Measurements from ENCODE around the gene SCIMP. TPM values are rescaled to one million over a fixed set of nuclear protein-coding genes. Genes with fewer than 3 reads are reported as not detected.
A peak's percentile ranks its signal among the peaks of the same experiment; 100 is the strongest.

The SCIMP gene
- total and polyA plus RNA-seq, 12 donors: 0.11 to 9.7 (median 0.73) TPM

DNA sequence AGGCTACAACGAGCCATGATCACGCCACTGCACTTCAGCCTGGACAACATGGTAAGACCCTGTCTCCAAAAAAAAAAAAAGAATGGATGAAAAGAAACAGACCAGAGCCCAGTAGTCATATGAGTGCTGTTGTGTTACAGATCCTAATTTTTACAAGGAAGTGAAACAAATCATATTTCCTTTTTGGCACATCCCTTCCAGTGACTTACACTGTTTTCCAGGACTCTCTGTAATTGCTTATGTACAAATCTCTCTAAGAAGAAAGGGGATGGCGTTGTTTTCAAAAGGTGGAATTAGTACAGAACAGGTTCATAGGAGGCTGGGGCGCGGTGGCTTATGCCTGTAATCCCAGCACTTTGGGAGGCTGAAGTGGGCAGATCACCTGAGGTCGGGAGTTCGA lies 23.2 kb downstream of the SCIMP start:
- Histone ChIP-seq H3K4me1 (peaks cover 0 to 23% (median 0%) of the 10 kb centered on the region in 9 donors), H3K27ac (peak overlapping the region in 1 of 10 donors; percentile 68), H3K4me3 (no peak overlapping the region), H3K9me3 (no peaks in the 10 kb centered on the region), H3K27me3 (no peaks in the 10 kb centered on the region), H3K36me3 (peaks cover 0 to 51% (median 14%) of the 10 kb centered on the region in 9 donors)
- intact Hi-C loops (cut with DNase I): no loop called here
- ATAC-seq (peak in 5 of 8 donors; percentile 24 to 58 (median 50)), DNase-seq (no peak)
- 92 to 95% methylated on average over 7 of the region's 7 CpGs for WGBS, 2 donors
- TF ChIP-seq CTCF (IDR thresholded peaks at IDR 0.05): no peak

DNA sequence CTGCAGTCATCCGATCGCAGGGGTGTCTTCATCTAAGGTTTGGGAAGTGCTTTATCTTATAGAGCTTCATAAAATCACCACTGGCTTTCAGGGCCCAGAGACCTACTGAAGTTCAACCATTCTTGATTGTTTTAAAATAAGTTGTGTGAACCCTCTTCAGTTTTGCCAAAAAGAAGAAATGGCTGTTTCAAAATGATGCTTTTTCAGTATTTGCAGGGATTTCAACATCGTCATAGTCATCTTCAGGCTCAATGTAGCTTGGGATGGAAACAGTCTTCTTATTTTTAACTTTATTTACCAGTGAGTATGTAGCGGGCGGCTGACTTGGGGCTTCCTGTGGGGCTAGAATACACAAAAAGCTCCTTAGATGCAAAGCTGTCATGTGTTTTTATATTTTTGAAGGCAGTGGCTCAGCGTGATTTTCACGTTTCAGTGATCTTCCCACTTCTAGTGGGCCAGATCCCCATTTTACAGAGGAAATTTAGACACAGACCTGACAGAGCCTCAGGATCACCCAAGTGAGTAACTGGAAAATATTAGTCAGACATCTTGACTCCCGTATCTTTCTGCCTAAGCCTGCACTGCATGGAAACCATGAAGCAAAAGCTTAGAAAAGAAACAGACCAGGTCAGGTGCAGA lies 23.9 kb downstream of the SCIMP start:
- Histone ChIP-seq H3K4me3 (no peak overlapping the region), H3K36me3 (peaks cover 0 to 44% (median 8%) of the 10 kb centered on the region in 9 donors), H3K27ac (peak overlapping the region in 2 of 10 donors; percentile 25 to 68), H3K27me3 (no peaks in the 10 kb centered on the region), H3K9me3 (peaks cover 0 to under 1% (median 0%) of the 10 kb centered on the region in 11 donors), H3K4me1 (peaks cover 0 to 23% (median 0%) of the 10 kb centered on the region in 9 donors)
- ATAC-seq: peak in 2 of 8 donors; percentile 11 to 51
- no peak for TF ChIP-seq CTCF (IDR thresholded peaks at IDR 0.05)
- no peak for DNase-seq
- intact Hi-C loops (cut with DNase I): no loop called here
- 91 to 95% methylated on average over 8 of the region's 8 CpGs for WGBS, 2 donors

GRCh38 chr17:5210091-5210490 lies 24.6 kb downstream of the SCIMP start:
- intact Hi-C loops (cut with DNase I): no loop called here

GRCh38 chr17:5209396-5209795 lies 25.3 kb downstream of the SCIMP start:
- ATAC-seq (no peak), DNase-seq (no peak)
- intact Hi-C loops (cut with DNase I): no loop called here
- 93 to 99% methylated on average over 3 of the region's 3 CpGs for WGBS, 2 donors
- Histone ChIP-seq H3K4me1 (peaks cover 0 to 23% (median 0%) of the 10 kb centered on the region in 9 donors), H3K36me3 (peaks cover 0 to 31% (median 4%) of the 10 kb centered on the region in 9 donors), H3K27ac (no peak overlapping the region), H3K4me3 (no peak overlapping the region), H3K9me3 (peaks cover 0 to 5% (median 0%) of the 10 kb centered on the region in 11 donors), H3K27me3 (no peaks in the 10 kb centered on the region)
- TF ChIP-seq CTCF (IDR thresholded peaks at IDR 0.05): no peak

More at GRCh38 chr17:5210091-5210490, 24.6 kb downstream of the SCIMP start:
- no peak overlapping the region for H3K4me3 ChIP-seq
- peaks cover 0 to 4% (median 0%) of the 10 kb centered on the region in 11 donors for H3K9me3 ChIP-seq
- H3K4me1 ChIP-seq: peaks cover 0 to 23% (median 0%) of the 10 kb centered on the region in 9 donors
- TF ChIP-seq CTCF (IDR thresholded peaks at IDR 0.05): no peak
- WGBS, 2 donors: 86 to 88% methylated on average over 5 of the region's 5 CpGs
- H3K27ac ChIP-seq: peak overlapping the region in 1 of 10 donors; percentile 68
- no peaks in the 10 kb centered on the region for H3K27me3 ChIP-seq
- ATAC-seq (no peak), DNase-seq (no peak)
- peaks cover 0 to 38% (median 4%) of the 10 kb centered on the region in 9 donors for H3K36me3 ChIP-seq
